ENCODE results near the gene SP3.

- TF ChIP-seq, protein P1, sequence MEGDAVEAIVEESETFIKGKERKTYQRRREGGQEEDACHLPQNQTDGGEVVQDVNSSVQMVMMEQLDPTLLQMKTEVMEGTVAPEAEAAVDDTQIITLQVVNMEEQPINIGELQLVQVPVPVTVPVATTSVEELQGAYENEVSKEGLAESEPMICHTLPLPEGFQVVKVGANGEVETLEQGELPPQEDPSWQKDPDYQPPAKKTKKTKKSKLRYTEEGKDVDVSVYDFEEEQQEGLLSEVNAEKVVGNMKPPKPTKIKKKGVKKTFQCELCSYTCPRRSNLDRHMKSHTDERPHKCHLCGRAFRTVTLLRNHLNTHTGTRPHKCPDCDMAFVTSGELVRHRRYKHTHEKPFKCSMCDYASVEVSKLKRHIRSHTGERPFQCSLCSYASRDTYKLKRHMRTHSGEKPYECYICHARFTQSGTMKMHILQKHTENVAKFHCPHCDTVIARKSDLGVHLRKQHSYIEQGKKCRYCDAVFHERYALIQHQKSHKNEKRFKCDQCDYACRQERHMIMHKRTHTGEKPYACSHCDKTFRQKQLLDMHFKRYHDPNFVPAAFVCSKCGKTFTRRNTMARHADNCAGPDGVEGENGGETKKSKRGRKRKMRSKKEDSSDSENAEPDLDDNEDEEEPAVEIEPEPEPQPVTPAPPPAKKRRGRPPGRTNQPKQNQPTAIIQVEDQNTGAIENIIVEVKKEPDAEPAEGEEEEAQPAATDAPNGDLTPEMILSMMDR (IDR thresholded peaks at IDR 0.05; ENCODE audit: low read depth, low read length, poor library complexity, severe bottlenecking), result no peak
- no peak for TF ChIP-seq EZH2phosphoT487 (IDR thresholded peaks at IDR 0.05; ENCODE audit: borderline replicate concordance, low read length)
Measured at GRCh38 chr2:174004905-174005605, 39.9 kb upstream of the SP3 start.
